Stimulated activated naive B cell treated with anti-CD40 and anti-IgM and Interleukin-4, amounts not matched to agents 10 μg/mL and 1 μg/mL and 100 μg/mL, for 72 hours (primary cell): ENCODE measurements around the gene NUTM2B.
"Not testable (repeated sequence)": the region's sequence is repeated elsewhere in the genome, so short reads cannot be mapped to it uniquely, and the experiment has no call there.

Source experiments
- ATAC-seq, 2 donors: fragments of 150-1000 bp; cut with Tn5 transposase; replicated peaks; 2 replicates each; pipeline ENCODE4 v1.10.0; 2021; ENCODE audit warnings: moderate library complexity in 1 of 2
- DNase-seq: peaks from one replicate; pipeline ENCODE4 v3.0.0; 2021
- H3K27ac Mint-ChIP-seq: one replicate; pipeline ENCODE4 v1.8.0; 2022; ENCODE audit warnings: mild to moderate bottlenecking, mixed read lengths
- H3K27me3 Mint-ChIP-seq, 2 donors: one replicate each; pipeline ENCODE4 v1.8.0; 2022; ENCODE audit warnings: mixed read lengths in 2 of 2
- H3K36me3 Mint-ChIP-seq, 2 donors: one replicate each; pipeline ENCODE4 v1.8.0; 2022; ENCODE audit warnings: mixed read lengths in 2 of 2, mild to moderate bottlenecking in 1 of 2
- H3K4me1 Mint-ChIP-seq, 2 donors: one replicate each; pipeline ENCODE4 v1.8.0; 2022; ENCODE audit warnings: mixed read lengths in 2 of 2, mild to moderate bottlenecking in 1 of 2
- H3K4me3 Mint-ChIP-seq, 2 donors: one replicate each; pipeline ENCODE4 v1.8.0; 2022; ENCODE audit warnings: mild to moderate bottlenecking in 2 of 2, mixed read lengths in 2 of 2, moderate library complexity in 1 of 2
- H3K9me3 Mint-ChIP-seq, 2 donors: one replicate each; pipeline ENCODE4 v1.8.0; 2022; ENCODE audit warnings: mixed read lengths in 2 of 2, mild to moderate bottlenecking in 1 of 2

The NUTM2B gene

GRCh38 chr10:79700381-79700944 is 2.6 kb upstream of the NUTM2B start:
- H3K27ac Mint-ChIP-seq, ATAC-seq, DNase-seq, H3K9me3 Mint-ChIP-seq, H3K4me1 Mint-ChIP-seq, H3K36me3 Mint-ChIP-seq, H3K27me3 Mint-ChIP-seq, H3K4me3 Mint-ChIP-seq: not testable (repeated sequence)

GRCh38 chr10:79707017-79707416 is 4.0 kb downstream of the NUTM2B start:
- not testable (repeated sequence) for H3K4me3 Mint-ChIP-seq, H3K36me3 Mint-ChIP-seq, ATAC-seq, H3K27ac Mint-ChIP-seq, H3K27me3 Mint-ChIP-seq, H3K4me1 Mint-ChIP-seq, H3K9me3 Mint-ChIP-seq, DNase-seq

GRCh38 chr10:79714976-79715375 is 11.9 kb downstream of the NUTM2B start:
- not testable (repeated sequence) for H3K4me1 Mint-ChIP-seq, H3K9me3 Mint-ChIP-seq, DNase-seq, H3K27ac Mint-ChIP-seq, H3K36me3 Mint-ChIP-seq, H3K27me3 Mint-ChIP-seq, ATAC-seq, H3K4me3 Mint-ChIP-seq

- H3K36me3 Mint-ChIP-seq, H3K27ac Mint-ChIP-seq, H3K4me1 Mint-ChIP-seq, DNase-seq, H3K4me3 Mint-ChIP-seq, ATAC-seq, H3K27me3 Mint-ChIP-seq, H3K9me3 Mint-ChIP-seq: not testable (repeated sequence)
Measured at GRCh38 chr10:79716917-79717579, 14.0 kb downstream of the NUTM2B start.

GRCh38 chr10:79720000-79720399 is 17.0 kb downstream of the NUTM2B start:
- not testable (repeated sequence) for H3K36me3 Mint-ChIP-seq, ATAC-seq, H3K27me3 Mint-ChIP-seq, H3K9me3 Mint-ChIP-seq, DNase-seq, H3K4me3 Mint-ChIP-seq, H3K27ac Mint-ChIP-seq, H3K4me1 Mint-ChIP-seq

GRCh38 chr10:79726620-79727019 is 23.6 kb downstream of the NUTM2B start:
- not testable (repeated sequence) for H3K27ac Mint-ChIP-seq, H3K36me3 Mint-ChIP-seq, ATAC-seq, H3K9me3 Mint-ChIP-seq, DNase-seq, H3K4me1 Mint-ChIP-seq, H3K27me3 Mint-ChIP-seq, H3K4me3 Mint-ChIP-seq

GRCh38 chr10:79744844-79745243 is 41.8 kb downstream of the NUTM2B start:
- DNase-seq, ATAC-seq, H3K4me3 Mint-ChIP-seq, H3K27ac Mint-ChIP-seq, H3K27me3 Mint-ChIP-seq, H3K9me3 Mint-ChIP-seq: not testable (repeated sequence)
- Mint-ChIP-seq H3K4me1 (peaks cover 0 to 12% of the 10 kb centered on the region in 2 donors), H3K36me3 (peaks cover 8 to 18% of the 10 kb centered on the region in 2 donors)

- Mint-ChIP-seq H3K27ac (peak overlapping the region; percentile 42), H3K36me3 (peaks cover 17 to 19% of the 10 kb centered on the region in 2 donors), H3K4me1 (peaks cover 4 to 25% of the 10 kb centered on the region in 2 donors)
- not testable (repeated sequence) for H3K9me3 Mint-ChIP-seq, H3K4me3 Mint-ChIP-seq, DNase-seq, ATAC-seq, H3K27me3 Mint-ChIP-seq
Measured at GRCh38 chr10:79748510-79748909, 45.5 kb downstream of the NUTM2B start.

GRCh38 chr10:79753601-79754000 is 50.6 kb downstream of the NUTM2B start:
- H3K27me3 Mint-ChIP-seq = not testable (repeated sequence)
- H3K36me3 Mint-ChIP-seq = peaks cover 14 to 30% of the 10 kb centered on the region in 2 donors
- ATAC-seq = peak in 1 of 2 donors; percentile 31

GRCh38 chr10:79758297-79758993 is 55.4 kb downstream of the NUTM2B start:
- H3K27me3 Mint-ChIP-seq, H3K4me1 Mint-ChIP-seq, H3K27ac Mint-ChIP-seq, H3K4me3 Mint-ChIP-seq, H3K9me3 Mint-ChIP-seq, DNase-seq, ATAC-seq: not testable (repeated sequence)
- peaks cover 18 to 38% of the 10 kb centered on the region in 2 donors for H3K36me3 Mint-ChIP-seq

More at GRCh38 chr10:79753601-79754000, 50.6 kb downstream of the NUTM2B start:
- DNase-seq, H3K4me3 Mint-ChIP-seq, H3K9me3 Mint-ChIP-seq, H3K27ac Mint-ChIP-seq: not testable (repeated sequence)
- H3K4me1 Mint-ChIP-seq = peaks cover 6 to 24% of the 10 kb centered on the region in 2 donors
